Fibroblast of peridontal ligament (primary cell): ENCODE measurements around the gene CNPY1.

Source experiments
- DNase-seq: peaks from one replicate; pipeline ENCODE4 v3.0.0-alpha.2; 2010; ENCODE audit errors: extremely low read depth

CNPY1 gene

GRCh38 chr7:155455776-155456737 lies 90.3 kb downstream of the CNPY1 start:
- no peak for DNase-seq

- DNase-seq, result no peak
These were observed 91.1 kb downstream of the CNPY1 start for GRCh38 chr7:155455132-155455693.

GRCh38 chr7:155454183-155455112 lies 91.9 kb downstream of the CNPY1 start:
- DNase-seq, result no peak

DNA sequence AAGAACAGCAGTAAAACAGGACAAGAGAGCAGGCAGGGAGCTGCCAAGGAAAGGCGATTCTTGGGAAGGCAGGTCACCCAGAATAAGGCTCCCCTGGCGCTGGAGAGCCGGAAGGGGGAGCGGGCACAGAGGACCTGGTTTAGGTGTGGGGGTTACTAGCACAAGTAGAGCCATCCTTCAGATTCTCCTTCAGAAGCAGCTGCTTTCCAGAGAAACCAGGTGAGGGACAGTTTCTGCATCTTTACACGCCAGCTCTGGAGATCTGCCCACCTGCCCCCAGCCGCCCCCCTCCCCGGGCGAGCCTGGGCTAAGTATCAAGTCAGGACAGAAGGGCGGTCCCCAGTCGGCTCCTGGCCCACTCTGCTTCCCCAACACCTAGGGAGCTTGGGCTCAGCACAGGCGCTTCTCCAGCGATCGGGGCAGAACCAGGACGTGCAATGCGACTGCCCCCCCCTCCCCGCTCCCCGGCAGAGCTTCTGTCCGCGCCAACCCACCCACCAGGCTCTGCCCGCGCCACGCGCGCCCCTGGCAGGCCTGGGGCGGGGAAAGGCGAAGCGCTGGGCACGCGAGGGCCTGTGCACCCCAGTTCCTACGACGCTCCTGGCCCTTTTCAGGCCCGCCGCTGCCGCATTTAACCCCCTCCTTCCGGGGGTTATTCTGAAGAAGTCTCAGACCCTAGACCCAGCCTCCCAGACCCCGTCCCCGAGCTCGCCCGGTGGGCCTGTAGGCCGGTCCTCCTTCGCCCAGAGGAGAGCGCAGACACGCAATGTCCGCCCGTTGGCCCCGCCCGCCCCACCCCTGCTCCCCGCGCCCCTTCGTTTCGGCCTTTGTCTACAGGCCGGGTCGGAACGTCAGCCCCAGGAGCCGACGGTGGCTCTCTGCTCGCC lies 92.8 kb downstream of the CNPY1 start:
- DNase-seq, result no peak

DNA sequence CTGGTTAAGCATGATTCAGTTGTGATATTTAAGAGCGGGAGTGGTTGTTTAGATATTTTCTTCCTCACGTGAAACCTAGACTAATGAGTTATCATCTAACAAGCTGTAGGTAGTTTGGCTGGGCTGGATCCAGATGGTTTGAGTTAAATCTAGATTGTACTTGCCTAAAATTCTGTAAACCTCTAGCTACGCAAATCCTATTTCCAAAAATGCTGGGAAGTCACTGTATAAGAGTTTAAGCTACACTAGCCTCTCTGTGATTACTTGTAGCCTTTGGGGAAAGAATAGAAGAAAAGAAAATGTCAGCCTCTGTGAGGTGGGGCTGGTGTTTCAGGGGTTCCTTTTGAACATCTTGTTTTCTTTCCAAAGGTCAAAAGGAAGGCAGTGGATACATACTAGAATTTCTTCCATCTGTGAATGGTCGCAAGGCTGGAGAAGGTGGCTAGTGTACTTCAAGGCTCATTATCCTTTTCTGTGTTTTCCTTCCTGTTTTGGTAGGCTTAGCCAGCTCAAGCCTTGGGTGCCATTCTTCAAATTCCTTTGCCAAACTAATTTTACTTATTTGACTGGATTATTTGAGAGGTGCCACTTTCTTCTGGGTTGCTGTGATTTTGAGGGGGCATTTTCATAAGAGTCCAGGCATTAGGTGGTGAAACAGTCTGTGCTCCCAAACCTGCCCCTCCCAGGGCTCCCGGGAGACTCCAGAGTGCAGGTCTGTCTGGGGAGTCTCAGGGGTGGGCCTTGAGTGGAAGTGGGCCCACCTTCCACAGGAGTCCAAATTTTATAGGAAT lies 93.7 kb downstream of the CNPY1 start:
- DNase-seq, result no peak

- DNase-seq, result no peak
These were observed 94.5 kb downstream of the CNPY1 start for GRCh38 chr7:155451840-155452239.
